Islet precursor cell (in vitro differentiated cells): ENCODE results near the gene MLLT3.

ENCODE experiments used
- DNase-seq: peaks from one replicate; pipeline ENCODE4 v3.0.0-alpha.2; 2018

MLLT3 gene

DNA sequence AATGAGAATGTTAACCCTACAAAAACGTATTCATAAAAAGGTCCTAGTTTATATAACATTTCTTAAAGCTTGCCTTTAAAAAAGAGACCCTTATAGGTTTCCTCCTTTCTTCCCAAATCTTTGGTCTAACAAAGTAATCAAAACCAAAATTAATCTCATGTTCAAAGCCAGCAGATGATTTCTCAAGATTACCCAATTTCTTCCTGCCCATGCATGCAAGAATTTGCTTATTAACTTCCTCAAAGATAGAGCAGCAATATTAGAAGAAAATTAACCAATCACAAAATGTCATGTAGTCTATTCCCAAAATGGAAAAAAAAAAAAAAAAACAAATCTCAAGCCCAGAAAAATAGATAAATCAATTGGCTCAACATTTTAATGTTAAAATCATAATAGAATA is 114.9 kb downstream of the MLLT3 start:
- DNase-seq: no peak

DNA sequence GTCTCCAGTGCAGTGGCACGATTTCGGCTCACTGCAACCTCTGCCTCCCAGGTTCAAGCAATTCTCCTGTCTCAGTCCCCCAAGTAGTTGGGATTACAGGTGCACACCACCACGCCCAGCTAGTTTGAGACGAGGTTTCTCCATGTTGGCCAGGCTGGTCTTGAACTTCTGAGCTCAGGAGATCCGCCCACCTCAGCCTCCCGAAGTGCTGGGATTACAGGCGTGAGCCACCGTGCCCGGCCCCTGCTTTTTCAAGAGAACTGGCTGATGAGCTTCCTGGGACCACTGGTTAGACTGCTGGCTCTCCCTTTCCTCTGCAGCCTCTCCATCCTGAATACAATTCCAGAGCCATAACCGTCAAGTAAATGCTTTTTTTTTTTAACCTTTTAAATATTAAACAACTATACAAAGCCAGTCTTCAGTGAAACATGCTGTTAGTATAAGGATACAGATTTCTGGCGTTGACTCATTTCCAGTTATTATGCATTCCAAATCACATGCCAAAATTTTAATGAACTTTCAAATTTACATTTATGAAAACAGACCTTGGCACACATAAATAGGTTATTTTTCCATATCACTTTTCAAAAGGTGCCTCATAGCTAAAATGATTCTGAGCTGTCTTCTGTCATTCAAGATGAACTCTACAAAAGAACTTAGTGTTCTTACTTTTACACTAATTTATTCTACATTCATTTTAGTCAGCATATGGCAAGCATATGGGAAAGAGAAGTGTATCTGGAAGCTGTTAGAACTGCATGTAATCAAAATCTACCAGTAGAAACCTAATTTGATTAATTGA is 116.0 kb downstream of the MLLT3 start:
- no peak for DNase-seq

DNA sequence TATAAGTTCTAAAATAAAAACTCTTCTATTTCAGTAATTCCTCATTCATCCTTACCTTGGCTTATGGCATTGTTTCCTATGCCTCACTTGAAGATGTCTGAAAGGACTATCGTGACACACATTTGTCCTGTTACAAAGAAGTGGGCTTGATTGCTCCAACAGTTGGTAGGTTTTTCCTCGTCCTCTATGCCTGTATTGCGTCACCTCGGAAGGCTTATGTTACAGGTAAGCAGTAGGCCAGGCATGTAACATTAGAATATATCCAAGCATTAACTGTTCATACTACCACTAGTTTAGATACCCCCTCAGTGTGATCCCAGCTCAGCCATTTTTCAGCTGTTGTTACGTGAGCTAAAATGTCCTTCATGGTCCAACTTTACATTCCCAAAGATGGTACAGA is 116.7 kb downstream of the MLLT3 start:
- no peak for DNase-seq

DNA sequence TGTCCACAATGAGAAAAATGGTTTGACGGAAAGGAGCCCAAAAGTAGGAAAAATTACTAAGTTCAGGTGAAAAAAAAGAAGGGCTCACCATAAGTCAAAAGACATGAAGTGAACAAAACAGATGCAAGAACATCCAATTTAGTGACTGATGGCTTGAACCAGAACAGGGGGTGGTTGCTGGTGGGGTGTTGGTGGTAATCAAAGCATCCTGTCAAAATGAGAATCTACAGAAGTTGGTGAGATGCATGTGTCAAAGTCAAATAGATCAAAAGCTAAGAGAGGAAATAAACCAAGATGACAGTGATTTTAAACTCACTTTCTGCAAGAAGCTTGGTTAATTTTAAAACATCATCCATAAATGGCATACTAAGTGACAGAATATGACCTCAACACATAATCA is 117.4 kb downstream of the MLLT3 start:
- DNase-seq: no peak

DNA sequence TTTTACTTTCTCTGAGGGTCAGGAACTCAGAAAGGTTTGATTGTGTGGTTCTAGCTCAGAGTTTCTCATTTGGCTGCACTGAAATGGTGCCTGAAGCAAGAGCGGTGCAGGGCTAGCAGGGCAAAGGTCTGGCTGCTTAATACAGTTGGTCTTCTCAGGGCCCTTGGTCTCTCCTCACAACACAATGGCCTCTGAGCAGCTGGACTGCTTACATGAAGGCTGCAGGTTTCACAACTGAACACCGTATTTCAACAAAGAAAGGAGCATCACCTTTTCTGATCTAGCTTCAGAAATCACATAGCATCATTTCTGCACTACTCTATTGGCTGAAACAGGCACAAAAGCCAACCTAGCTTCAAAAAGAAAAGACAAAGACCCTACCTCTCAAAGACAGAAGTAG is 122.2 kb downstream of the MLLT3 start:
- no peak for DNase-seq

DNA sequence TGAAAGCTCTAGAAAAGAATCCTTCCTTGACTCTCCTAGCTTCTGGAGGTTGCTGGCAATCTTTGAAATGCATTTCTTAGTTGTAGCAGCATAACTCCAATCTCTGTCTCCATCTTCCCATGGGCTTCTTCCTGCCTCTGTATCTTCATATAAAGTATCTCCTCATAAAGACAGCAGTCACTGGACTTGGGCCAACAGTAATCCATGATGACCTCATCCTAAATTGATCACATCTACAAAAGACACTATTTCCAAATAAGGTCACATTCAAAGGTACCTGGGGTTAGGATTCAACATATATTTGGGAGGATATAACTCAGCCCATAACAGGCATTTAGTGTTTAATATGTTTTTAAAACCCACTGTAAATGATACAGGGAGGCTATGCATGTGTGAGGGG is 123.3 kb downstream of the MLLT3 start:
- DNase-seq: no peak

DNA sequence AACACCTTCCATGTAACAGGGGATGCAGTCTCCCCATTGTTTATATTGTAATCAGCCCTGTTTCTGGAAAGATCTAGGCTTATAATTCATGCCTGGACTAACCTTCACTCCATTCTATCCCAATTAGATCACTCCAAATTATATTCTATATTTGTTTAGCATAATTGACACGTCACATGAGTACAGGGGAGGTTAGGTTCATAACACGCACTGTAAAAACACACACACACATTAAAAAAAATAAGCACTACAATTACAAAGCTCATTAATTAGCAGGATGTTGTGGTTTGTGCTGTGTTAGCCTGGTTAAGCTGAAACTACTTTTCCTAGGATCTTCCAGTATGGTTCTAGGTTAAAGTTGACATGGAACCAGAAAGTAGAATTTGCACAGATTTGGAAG is 126.0 kb downstream of the MLLT3 start:
- DNase-seq: no peak

DNA sequence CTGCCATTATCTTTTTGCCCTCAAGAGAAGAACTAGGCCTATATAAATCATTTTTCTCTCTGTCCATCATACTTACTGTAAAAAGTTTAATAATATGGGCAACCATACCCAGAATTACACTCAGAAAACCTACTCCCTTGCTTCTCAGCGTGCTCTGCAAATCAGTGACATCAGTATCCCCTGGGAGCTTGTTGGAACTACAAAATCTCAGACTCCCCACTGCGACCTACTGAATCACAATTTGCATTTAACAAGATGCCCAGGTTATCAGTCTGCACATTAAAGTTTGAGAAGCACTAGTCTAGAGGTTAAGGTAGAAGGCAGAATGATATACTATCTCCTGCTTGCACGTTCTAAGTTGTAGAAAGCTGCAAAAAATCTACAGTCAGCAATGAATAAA is 127.2 kb downstream of the MLLT3 start:
- no peak for DNase-seq

DNA sequence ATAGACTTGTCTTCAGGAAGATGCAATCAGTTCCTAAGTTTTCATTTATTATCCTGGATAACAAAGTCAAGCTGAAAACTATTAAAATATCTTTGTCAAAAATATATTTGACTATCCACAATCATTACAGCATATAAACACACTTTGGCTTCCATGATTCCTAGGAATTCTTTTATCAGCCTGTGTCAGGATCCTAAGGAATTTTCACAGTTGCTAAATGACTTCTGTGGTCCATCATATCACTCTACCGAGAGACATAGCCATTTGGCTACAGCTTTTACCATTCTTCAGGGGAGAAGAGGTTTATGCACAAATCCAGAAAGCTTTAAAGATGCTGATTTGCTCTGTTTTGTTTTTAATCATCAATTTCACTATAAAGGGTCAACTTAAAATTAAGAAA is 128.3 kb downstream of the MLLT3 start:
- no peak for DNase-seq

DNA sequence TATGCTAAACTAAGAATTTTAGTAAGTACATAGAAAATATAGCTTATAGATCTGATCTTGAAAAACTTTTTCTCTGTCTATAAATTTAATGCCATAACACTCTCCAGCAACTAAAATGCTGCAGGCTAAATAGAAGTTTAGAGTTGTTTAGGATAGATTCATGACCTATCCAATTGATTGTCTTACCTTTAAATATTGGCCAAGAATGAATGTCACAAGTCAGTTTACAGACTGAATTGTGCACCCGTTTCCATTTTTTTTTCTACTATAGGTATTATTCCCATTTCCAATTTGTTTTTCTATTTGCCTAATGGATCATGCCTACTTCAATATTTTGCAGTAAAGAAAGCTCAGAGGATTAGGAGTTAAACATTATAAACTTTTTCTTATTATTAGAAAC is 129.5 kb downstream of the MLLT3 start:
- no peak for DNase-seq

DNA sequence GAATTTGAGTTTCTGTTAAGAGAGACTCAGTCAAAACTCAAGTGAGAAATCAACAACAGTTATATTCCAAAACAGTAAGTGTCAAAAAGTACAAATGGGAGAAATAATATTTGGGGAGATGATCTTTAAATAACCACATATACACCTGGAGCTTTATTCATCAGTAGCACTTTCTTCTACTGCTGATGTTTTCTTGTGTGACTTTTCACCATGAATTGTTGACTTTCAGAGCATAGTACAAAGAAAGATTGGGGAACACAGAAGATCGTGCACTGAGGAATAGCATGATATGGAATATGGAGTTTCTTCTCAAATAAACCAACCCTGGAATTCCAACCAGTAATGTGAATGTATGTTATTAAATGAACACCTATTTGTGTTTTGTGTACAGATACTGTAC is 130.7 kb downstream of the MLLT3 start:
- no peak for DNase-seq

DNA sequence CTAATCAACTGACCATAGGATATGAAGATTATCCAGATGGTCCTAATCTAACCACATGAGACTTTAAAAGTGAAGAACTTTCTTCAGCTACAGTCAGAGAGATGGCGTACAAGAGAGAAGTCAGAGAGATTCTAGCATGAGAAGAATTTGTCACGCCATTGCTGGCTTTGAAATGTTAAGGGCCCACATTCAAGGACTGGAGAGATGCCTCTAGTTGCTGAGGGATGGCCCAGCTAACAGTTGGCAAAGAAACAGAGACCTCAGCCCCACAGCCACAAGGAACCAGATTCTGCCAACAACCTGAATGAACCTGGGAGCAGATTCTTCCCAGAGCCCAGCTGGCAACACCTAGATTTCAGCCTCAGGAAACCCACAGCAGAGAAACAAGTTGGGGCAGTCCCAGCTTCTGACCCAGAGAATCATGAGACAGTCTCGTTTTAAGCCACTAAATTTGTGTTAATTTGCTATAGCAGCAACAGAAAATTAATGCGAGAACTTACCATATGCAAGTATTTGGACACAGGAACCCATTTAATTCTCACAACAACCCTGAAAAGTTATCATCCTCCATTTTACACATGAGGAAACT is 132.0 kb downstream of the MLLT3 start:
- DNase-seq: no peak

DNA sequence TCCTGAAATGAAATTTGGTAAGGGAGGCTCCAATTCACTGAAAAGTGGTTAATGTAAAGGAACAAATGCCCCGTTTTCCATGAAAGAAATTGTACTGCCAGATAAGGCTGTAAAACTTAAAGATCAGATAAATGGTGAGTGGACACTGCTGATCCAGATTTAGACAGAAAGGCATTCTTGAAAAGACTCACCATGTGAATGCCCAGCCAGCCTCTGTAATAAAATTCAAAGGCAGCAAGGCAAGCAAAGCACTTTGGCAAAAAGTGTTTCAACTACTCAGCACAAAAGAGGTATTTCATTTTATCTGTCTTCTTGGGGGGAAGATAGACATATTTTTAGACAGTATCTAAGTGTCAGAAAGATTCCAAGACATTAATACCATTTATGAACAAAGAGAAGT is 133.6 kb downstream of the MLLT3 start:
- DNase-seq: no peak

DNA sequence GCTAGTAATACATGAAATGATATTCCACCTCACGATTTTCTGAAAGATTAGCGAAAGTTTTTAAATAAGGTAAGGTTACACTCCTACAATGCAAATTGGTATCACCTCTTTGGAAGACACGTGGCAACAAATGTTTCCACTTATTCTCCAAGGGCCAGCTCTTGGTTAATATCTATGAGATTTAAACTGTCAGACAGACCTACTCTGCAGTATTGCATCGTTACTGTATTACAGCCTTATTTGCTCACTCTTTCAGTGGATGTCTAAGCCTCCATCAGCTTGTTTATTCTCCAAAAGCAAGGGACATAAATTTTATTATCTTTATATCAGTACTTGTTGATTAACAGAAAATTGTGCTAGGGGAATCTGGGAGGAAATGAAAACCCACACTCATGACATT is 135.7 kb downstream of the MLLT3 start:
- no peak for DNase-seq

DNA sequence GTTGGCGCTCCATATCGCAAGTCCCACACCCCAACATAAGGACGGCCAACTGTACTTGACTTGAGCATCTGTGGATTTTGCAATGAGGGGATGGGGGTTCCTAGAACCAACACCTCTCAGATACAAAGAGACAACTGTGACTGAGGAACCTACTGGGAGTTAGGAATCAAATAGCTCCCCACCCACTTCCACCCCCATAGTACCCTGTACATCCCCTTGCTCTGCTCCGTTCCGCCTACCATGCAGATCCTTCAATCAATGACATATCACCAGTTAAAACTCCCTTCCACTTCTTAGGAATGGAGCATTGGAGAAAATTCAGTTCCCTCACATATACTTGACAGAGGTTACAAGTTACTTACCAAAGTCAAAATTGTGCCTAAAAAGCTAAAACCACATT is 140.9 kb downstream of the MLLT3 start:
- no peak for DNase-seq

DNA sequence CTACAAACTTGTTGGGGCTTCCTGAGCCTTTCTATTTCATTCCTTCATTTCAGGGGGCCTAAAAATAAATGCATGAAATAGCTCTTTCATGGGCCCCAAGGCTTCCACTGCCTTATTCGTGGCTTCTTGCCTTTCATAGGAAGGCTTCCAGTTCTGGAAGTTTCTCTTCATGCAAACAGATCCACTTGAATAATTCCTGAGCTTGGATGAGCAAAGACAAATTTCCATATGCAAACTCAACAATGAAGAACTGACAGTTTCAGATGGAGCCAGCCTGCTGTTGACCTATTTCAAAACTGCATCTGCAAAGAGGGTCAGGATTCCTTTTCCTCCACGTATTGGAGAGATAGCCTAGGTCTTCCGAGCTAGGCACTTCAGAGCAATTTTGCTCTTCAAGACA is 142.1 kb downstream of the MLLT3 start:
- DNase-seq: no peak

DNA sequence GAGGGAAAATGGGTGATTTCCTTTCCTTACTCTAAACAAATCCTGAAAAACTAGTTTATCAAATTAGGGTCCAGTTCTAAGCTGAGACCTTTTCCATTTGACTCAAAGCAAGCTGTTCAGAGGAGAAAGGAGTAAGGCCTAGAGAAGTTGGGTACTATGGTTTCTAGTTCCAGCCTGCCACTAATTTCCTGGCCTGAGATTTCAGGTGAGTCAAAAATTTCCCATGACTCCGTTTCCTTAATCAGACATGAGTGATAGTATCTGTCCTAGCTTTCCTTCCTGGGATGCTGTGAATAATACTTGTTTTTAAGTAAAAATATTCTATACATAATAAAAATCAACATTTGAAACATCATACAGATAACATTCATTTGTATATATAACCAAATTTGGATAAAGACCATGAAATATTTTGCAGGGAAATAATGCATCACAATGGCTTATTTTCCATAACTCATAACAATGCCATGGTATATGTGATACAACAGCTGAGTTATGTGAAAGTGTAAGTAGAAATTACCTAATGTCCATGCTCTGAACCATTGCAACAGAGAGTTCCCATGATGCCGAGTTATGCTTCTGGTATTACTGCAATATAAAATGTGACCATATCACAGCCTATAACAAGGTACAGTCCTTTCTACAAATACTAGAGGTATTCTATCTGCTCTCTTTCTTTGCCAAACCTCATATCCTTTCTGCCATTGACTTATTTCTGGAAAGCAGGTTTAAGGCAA is 142.7 kb downstream of the MLLT3 start:
- no peak for DNase-seq

DNA sequence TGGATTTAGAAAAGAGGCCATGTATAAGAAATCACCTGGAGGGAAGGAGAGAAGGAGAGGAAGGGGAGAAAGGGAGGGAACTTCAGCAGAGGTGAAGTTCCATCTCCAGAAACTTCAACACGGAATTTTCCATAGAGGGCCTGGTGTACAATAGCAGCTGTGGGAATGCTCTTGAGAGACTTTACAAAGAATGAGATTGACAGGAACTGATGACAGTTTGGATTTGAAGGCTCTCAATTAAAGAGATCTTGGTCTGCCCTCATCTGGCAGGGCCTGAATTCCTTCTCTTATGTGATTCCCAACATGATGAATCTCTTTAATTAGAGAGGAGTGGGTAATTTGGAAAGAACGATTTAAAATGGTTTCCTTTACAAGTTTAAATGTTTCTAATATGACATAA is 143.5 kb downstream of the MLLT3 start:
- DNase-seq: no peak

DNA sequence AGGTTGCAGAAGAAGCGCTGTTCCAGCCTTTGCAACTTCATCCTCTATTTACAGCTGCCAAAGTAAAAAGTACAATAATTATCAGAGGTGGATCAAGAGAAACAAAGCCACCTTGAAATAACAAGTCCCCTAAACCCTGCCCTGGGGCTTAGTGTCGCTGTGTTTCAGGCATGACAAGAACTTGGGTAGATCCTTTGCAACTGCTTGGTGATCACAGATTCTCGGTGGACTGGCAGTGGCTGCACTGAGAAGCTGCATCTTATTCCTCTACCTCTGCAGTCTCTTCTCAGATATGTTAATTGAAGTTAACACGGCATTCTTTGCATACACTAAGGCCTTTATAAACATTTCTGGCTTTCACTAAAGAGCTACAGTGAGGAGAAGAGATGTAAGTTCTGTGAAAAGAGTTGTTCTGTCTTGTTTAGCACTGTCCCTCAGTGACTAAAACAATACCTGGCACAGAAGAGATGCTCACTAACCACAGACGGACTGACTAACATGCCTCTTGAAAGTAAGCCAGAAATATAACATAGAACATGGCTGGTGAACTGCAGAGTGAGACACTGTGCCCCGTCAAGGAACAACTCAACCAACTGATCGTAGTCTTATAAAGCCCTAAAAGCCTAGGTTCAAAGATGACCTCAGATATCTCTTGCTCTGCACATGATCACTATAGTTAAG is 144.2 kb downstream of the MLLT3 start:
- peak; percentile 70 for DNase-seq

DNA sequence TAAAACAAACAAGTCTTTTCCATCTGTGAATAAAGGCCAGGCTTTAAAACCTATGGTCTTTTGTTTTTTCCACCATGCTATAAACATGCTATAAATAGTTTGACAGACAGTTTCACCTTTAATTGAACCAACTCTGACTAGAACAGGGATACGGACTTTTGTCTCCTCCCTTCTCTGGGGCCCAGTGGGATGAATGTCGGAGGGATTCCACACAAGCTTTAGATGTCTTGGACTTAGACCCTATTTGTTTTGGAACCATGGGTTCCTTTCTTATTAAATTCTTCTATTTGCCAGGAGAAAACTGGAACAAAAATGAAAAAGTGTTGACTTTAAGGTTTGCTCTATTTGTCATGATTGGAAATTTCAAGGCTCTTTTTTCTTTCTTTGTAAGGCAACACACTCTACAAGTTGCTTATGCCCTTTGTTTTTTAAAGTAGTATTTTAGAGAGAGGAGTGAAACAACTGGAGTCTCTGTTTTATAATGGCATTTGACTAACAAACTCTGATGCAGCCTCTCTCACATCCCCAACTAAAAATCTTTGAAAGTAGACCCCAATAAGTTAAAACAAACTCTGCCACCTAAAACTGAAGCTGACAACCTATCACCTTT is 145.3 kb downstream of the MLLT3 start:
- no peak for DNase-seq

DNA sequence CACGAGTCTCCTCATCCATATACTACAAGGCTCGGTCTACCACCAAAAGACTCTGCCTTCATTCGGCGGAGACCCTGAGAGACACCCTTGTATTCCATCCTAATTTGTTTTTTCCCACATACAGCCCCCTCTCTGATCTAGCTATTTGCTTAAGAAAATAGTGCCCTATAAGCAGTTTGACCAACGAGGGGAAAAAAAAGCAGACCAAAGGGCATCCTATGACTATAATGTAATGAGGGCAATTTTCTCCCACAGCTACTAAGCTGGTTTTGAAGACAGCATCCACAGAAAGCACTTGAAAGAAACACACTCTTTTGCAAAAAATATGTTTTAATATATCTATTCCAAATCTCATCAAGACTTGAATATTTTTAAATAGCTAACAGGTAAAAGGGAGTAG is 147.8 kb downstream of the MLLT3 start:
- DNase-seq: no peak

DNA sequence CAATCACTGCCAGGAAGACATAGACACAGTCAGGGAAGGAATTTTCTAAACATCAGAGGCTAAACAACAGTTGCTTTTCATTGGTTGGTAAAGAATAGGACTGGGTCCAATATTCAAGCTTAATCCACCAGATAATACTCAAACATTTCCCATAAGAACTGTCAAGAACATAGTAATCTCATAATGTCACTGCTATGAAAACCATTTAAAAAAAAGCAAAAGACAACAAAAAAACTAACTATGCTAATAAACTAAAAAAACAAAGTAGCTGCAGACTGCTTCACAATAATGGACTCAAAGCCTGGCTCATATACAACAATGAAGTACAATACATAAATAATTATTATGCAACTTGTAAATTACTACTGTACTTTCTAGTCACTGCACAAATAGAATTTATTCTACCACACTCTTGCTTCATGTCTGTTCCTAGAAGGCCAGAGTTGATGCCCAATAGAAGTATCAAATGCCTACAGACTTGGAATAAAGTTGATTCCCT is 148.7 kb downstream of the MLLT3 start:
- no peak for DNase-seq
